Calu3 (cell line): ENCODE measurements around the gene LOXHD1. TPM values are rescaled to one million over a fixed set of nuclear protein-coding genes. Genes with fewer than 3 reads are reported as not detected.

ENCODE experiments used
- BruUV-seq: library from RNA; stranded (reverse); fragments of 400-500 nt; replicated peaks from 2 replicates; lab custom pipeline; 2021; lab: Mats Ljungman, UMichigan
- CTCF ChIA-PET: fragments of 300-600 bp; sonication (Branson Sonifier 250); formaldehyde crosslinking; loops from one replicate; lab custom pipeline; 2022; ENCODE audit warnings: antibody characterized with exemption; lab: Charles Lee
- DNase-seq: peaks from one replicate; pipeline ENCODE4 v3.0.0; 2022
- H3K27ac Mint-ChIP-seq: one replicate; pipeline ENCODE4 v1.8.0; 2022; ENCODE audit warnings: mixed read lengths; ENCODE audit not compliant: unreplicated experiment
- H3K27me3 Mint-ChIP-seq: one replicate; pipeline ENCODE4 v1.8.0; 2022; ENCODE audit warnings: mixed read lengths; ENCODE audit not compliant: unreplicated experiment
- H3K36me3 Mint-ChIP-seq: one replicate; pipeline ENCODE4 v1.8.0; 2022; ENCODE audit warnings: mild to moderate bottlenecking, moderate library complexity, mixed read lengths; ENCODE audit not compliant: insufficient read depth, unreplicated experiment
- H3K4me1 Mint-ChIP-seq: one replicate; pipeline ENCODE4 v1.8.0; 2022; ENCODE audit warnings: mild to moderate bottlenecking, low read depth, mixed read lengths; ENCODE audit not compliant: unreplicated experiment
- H3K4me3 Mint-ChIP-seq: one replicate; pipeline ENCODE4 v1.8.0; 2022; ENCODE audit warnings: mild to moderate bottlenecking, low read depth, moderate library complexity, mixed read lengths; ENCODE audit not compliant: unreplicated experiment
- H3K9me3 Mint-ChIP-seq: one replicate; pipeline ENCODE4 v1.8.0; 2022; ENCODE audit warnings: low read depth, mixed read lengths; ENCODE audit not compliant: unreplicated experiment
- intact Hi-C: fragments of 100-400 bp; cut with micrococcal nuclease; formaldehyde crosslinking; loops from one replicate; pipeline ENCODE4 v1.10.0; 2022; ENCODE audit not compliant: unreplicated experiment
- total RNA-seq: library from RNA; stranded (reverse); gene quantifications from 2 replicates; pipeline ENCODE4 v1.2.3, GENCODE V29; 2022
- TF ChIP-seq, protein P1 (sequence below): fragments of 200-600 bp; IDR thresholded peaks from one replicate; pipeline ENCODE4 v1.8.0; 2022; ENCODE audit warnings: antibody characterized with exemption; ENCODE audit not compliant: unreplicated experiment

LOXHD1 gene
- total RNA-seq, 1 experiment from 2014 or later = not detected

GRCh38 chr18:46649071-46649862 is 7.8 kb downstream of the LOXHD1 start:
- Mint-ChIP-seq H3K27ac (no peak overlapping the region), H3K9me3 (no peaks in the 10 kb centered on the region), H3K4me3 (no peak overlapping the region), H3K27me3 (peaks cover 87% of the 10 kb centered on the region), H3K4me1 (no peaks in the 10 kb centered on the region), H3K36me3 (no peaks in the 10 kb centered on the region)
- no peak for DNase-seq
- CTCF ChIA-PET = no interaction called here
- intact Hi-C loops = no loop called here
- TF ChIP-seq, protein P1, sequence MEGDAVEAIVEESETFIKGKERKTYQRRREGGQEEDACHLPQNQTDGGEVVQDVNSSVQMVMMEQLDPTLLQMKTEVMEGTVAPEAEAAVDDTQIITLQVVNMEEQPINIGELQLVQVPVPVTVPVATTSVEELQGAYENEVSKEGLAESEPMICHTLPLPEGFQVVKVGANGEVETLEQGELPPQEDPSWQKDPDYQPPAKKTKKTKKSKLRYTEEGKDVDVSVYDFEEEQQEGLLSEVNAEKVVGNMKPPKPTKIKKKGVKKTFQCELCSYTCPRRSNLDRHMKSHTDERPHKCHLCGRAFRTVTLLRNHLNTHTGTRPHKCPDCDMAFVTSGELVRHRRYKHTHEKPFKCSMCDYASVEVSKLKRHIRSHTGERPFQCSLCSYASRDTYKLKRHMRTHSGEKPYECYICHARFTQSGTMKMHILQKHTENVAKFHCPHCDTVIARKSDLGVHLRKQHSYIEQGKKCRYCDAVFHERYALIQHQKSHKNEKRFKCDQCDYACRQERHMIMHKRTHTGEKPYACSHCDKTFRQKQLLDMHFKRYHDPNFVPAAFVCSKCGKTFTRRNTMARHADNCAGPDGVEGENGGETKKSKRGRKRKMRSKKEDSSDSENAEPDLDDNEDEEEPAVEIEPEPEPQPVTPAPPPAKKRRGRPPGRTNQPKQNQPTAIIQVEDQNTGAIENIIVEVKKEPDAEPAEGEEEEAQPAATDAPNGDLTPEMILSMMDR = no peak
- BruUV-seq = no TSS peak

- H3K4me3 Mint-ChIP-seq = no peak overlapping the region
- H3K27ac Mint-ChIP-seq = no peak overlapping the region
- no peak for DNase-seq
- intact Hi-C loops = no loop called here
- BruUV-seq = no TSS peak
- H3K9me3 Mint-ChIP-seq = no peaks in the 10 kb centered on the region
- TF ChIP-seq, protein P1 = no peak
- CTCF ChIA-PET = interaction anchor here (0.6 kb wide), 1 partner anchor 330 kb away, joined by 3 read pairs; no protein-coding TSS in a partner anchor
- no peaks in the 10 kb centered on the region for H3K36me3 Mint-ChIP-seq
- H3K4me1 Mint-ChIP-seq = no peaks in the 10 kb centered on the region
- H3K27me3 Mint-ChIP-seq = peaks cover 97% of the 10 kb centered on the region
Measured at GRCh38 chr18:46646468-46646867, 10.6 kb downstream of the LOXHD1 start.

- H3K4me1 Mint-ChIP-seq = no peaks in the 10 kb centered on the region
- CTCF ChIA-PET = interaction anchor here (1.2 kb wide), 1 partner anchor 19 kb away, joined by 3 read pairs; no protein-coding TSS in a partner anchor
- no peak overlapping the region for H3K4me3 Mint-ChIP-seq
- intact Hi-C loops = no loop called here
- no peak for DNase-seq
- no peaks in the 10 kb centered on the region for H3K9me3 Mint-ChIP-seq
- no TSS peak for BruUV-seq
- H3K36me3 Mint-ChIP-seq = no peaks in the 10 kb centered on the region
- H3K27ac Mint-ChIP-seq = no peak overlapping the region
- TF ChIP-seq, protein P1 = no peak
- peaks cover 100% of the 10 kb centered on the region for H3K27me3 Mint-ChIP-seq
Measured at GRCh38 chr18:46642561-46642960, 14.5 kb downstream of the LOXHD1 start.

DNA sequence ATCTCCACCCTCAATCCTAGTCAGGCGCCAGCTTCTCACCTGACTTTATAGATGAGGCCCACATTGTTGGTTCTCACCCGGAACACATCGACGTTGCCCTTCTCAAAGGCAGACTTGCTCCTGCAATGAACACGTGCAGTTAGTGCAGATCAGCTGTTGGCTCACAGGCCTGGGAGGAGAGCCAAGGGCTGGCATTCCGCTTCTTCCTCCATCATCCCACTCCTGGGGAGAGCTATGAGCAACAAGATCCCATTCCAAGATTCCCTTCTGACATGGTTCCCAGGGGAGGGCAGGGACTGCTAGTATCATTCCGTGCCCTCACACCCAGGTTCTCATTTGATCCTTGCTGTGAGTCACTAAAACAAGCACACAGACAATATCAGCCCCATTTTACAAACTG is 15.1 kb downstream of the LOXHD1 start:
- no peak for DNase-seq
- H3K9me3 Mint-ChIP-seq = no peaks in the 10 kb centered on the region
- TF ChIP-seq, protein P1 = no peak
- CTCF ChIA-PET = interaction anchor here (1.2 kb wide), 1 partner anchor 19 kb away, joined by 3 read pairs; no protein-coding TSS in a partner anchor
- H3K4me1 Mint-ChIP-seq = no peaks in the 10 kb centered on the region
- H3K27ac Mint-ChIP-seq = no peak overlapping the region
- no TSS peak for BruUV-seq
- H3K27me3 Mint-ChIP-seq = peaks cover 100% of the 10 kb centered on the region
- H3K36me3 Mint-ChIP-seq = no peaks in the 10 kb centered on the region
- no peak overlapping the region for H3K4me3 Mint-ChIP-seq
- intact Hi-C loops = no loop called here
